ENCODE data around the gene POLR2B. TPM values are rescaled to one million over a fixed set of nuclear protein-coding genes. Genes with fewer than 3 reads are reported as not detected.

The POLR2B gene
- total RNA-seq, 4 donors from 2014 or later, result 39.8 to 74.8 (median 53.4) TPM

DNA sequence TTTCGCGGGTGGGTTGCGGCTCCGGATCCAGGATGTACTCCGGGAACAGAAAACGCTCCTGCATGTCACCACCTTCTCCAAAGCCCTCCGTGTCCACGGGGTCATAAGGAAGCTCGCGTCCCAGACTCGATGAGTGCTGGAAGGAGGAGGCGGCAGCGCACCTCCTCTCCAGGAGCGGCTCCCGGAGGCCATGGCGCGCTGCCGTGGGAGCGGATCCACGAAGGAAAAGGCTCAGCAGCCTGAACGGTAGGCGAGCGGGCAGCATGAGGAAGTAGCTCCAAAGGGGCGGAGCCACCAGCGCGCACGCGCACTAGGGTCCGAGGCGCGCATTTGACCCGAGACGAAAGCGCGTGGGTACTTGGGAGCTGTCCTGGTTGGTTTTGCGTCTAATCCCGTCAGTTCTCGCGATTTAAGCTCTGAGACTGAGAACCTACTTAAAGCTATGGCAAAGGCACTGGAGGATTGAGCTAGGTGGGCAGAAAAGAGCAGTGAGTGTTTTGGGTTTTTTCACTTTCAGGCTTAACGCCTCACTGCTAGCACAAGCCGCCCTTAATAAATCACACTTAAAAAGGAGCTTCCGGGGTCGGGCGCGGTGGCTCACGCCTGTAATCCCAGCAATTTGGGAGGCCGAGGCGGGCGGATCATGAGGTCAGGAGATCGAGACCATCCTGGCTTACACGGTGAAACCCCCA is 1.2 kb upstream of the POLR2B start, which contains the start of gene NOA1:
NOA1 (minus strand) TSS at position 286 of the 692 bp plus-strand sequence; CDS start at position 265, 21 bp downstream.
- peak within 1 kb of the TSS; percentile 74 to 96 (median 78) for H3K4me3 ChIP-seq
- peaks cover 14 to 48% (median 42%) of the 10 kb centered on the region in 4 donors for H3K4me1 ChIP-seq
- peaks cover 4 to 6% of the 10 kb centered on the region in 2 donors for H3K9me3 ChIP-seq
- H3K27ac ChIP-seq, result peak within 1 kb of the TSS; percentile 96 to 98 (median 97)
- 1% methylated on average over 50 of the region's 51 CpGs; no CpG with 5 or more reads in 1 of the 2 donors for WGBS, 2 donors (ENCODE audit: low coverage in 1 of 2)
- TF ChIP-seq POLR2AphosphoS5 (IDR thresholded peaks at IDR 0.05) (peak; percentile 87 to 92 (median 90)), POLR2A (IDR thresholded peaks at IDR 0.05) (peak; percentile 81)
- TF ChIP-seq, protein P1, sequence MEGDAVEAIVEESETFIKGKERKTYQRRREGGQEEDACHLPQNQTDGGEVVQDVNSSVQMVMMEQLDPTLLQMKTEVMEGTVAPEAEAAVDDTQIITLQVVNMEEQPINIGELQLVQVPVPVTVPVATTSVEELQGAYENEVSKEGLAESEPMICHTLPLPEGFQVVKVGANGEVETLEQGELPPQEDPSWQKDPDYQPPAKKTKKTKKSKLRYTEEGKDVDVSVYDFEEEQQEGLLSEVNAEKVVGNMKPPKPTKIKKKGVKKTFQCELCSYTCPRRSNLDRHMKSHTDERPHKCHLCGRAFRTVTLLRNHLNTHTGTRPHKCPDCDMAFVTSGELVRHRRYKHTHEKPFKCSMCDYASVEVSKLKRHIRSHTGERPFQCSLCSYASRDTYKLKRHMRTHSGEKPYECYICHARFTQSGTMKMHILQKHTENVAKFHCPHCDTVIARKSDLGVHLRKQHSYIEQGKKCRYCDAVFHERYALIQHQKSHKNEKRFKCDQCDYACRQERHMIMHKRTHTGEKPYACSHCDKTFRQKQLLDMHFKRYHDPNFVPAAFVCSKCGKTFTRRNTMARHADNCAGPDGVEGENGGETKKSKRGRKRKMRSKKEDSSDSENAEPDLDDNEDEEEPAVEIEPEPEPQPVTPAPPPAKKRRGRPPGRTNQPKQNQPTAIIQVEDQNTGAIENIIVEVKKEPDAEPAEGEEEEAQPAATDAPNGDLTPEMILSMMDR (IDR thresholded peaks at IDR 0.05), result no peak
- peak; percentile 99 for DNase-seq
- H3K27me3 ChIP-seq, result no peaks in the 10 kb centered on the region
- in situ Hi-C loops (cut with MboI; ENCODE audit: low pct_ligation_motif_present in 1 of 4, low pct_unique_long_range_greater_than_20kb in 1 of 4, low sequenced_read_pairs in 3 of 4), result no loop called here
- intact Hi-C loops (cut with DNase I; ENCODE audit: low total_unique reads), result loop anchor here (5.0 kb wide), 1 partner anchor 70 kb away; the partner anchor contains the start of gene REST
- H3K36me3 ChIP-seq, result peaks cover 4 to 20% (median 14%) of the 10 kb centered on the region in 4 donors

DNA sequence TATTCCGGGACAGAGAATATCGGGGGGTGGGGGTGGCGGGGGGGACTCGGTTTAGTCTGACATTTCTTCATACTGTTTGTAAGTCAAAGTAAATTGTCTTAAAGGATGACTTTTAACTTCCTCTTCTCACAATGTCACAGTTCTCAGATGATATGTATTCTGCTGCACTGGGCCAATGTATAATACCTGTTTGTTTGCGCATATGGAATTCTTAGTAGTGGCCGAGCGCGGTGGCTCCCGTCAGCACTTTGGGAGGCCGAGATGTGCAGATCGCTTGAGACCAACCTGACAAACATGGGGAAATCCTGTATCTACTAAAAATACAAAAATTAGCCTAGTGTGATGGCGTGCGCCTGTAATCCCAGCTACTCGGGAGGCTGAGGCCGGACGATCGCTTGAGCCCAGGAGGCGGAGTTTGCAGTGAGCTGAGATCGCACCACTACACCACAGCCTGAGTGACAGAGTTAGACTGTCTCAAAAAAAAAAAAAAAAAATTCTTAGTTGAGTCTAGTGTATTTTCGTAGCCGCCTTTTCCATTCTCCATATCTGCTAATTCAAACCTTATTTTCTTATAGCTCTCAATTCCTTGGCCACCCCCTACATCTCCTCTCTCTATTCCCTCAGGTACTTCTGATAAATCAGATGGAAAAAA is 851 bp downstream of the POLR2B start:
- Histone ChIP-seq H3K36me3 (no peaks in the 10 kb centered on the region), H3K4me3 (peak overlapping the region; percentile 36 to 96 (median 78)), H3K9me3 (no peaks in the 10 kb centered on the region), H3K27me3 (no peaks in the 10 kb centered on the region), H3K4me1 (peaks cover 14 to 53% (median 41%) of the 10 kb centered on the region in 4 donors), H3K27ac (peak overlapping the region; percentile 96 to 98 (median 97))
- in situ Hi-C loops (cut with MboI; ENCODE audit: low pct_ligation_motif_present in 1 of 4, low pct_unique_long_range_greater_than_20kb in 1 of 4, low sequenced_read_pairs in 3 of 4) (no loop called here), intact Hi-C loops (cut with DNase I; ENCODE audit: low total_unique reads) (loop anchor here (5.0 kb wide), 1 partner anchor 72 kb away; the partner anchor contains the start of gene REST)
- TF ChIP-seq, protein P1 (IDR thresholded peaks at IDR 0.05), result no peak
- TF ChIP-seq POLR2AphosphoS5 (IDR thresholded peaks at IDR 0.05) (no peak), EP300 (IDR thresholded peaks at IDR 0.05; ENCODE audit: low read depth) (no peak), POLR2A (IDR thresholded peaks at IDR 0.05) (no peak)
- 9% methylated on average over 16 to 21 of the region's 21 CpGs for WGBS, 2 donors (ENCODE audit: low coverage in 1 of 2)
- peak; percentile 31 for DNase-seq

DNA sequence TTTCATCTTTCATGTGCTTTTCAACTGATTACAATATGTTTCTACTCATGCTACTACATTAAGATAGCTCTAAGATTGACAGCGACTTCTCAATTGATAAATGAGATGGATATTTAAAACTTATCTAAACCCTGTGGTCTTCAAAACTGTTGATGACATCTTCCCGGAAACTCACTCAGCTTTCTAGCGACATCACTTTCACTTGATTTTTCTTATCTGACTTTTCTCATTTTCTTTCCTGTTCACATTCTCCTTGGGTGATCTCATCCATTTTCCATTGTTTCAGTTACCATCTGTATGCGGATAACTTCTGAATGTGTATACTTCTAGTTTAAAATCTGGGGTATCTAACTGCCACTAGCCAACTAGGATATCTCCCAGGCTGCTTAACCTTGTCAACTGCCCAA is 3.1 kb downstream of the POLR2B start:
- no peak for DNase-seq
- intact Hi-C loops (cut with DNase I; ENCODE audit: low total_unique reads) (no loop called here), in situ Hi-C loops (cut with MboI; ENCODE audit: low pct_ligation_motif_present in 1 of 4, low pct_unique_long_range_greater_than_20kb in 1 of 4, low sequenced_read_pairs in 3 of 4) (no loop called here)
- no peak overlapping the region for H3K27ac ChIP-seq
- peaks cover 0 to 11% (median 4%) of the 10 kb centered on the region in 4 donors for H3K36me3 ChIP-seq
- no peaks in the 10 kb centered on the region for H3K9me3 ChIP-seq
- TF ChIP-seq EP300 (IDR thresholded peaks at IDR 0.05; ENCODE audit: low read depth) (no peak), POLR2A (IDR thresholded peaks at IDR 0.05) (no peak), POLR2AphosphoS5 (IDR thresholded peaks at IDR 0.05) (no peak)
- TF ChIP-seq, protein P1 (IDR thresholded peaks at IDR 0.05), result no peak
- peaks cover 14 to 36% (median 22%) of the 10 kb centered on the region in 4 donors for H3K4me1 ChIP-seq
- 71 to 81% methylated on average over 4 of the region's 4 CpGs for WGBS, 2 donors (ENCODE audit: low coverage in 1 of 2)
- H3K4me3 ChIP-seq, result no peak overlapping the region
- H3K27me3 ChIP-seq, result no peaks in the 10 kb centered on the region

DNA sequence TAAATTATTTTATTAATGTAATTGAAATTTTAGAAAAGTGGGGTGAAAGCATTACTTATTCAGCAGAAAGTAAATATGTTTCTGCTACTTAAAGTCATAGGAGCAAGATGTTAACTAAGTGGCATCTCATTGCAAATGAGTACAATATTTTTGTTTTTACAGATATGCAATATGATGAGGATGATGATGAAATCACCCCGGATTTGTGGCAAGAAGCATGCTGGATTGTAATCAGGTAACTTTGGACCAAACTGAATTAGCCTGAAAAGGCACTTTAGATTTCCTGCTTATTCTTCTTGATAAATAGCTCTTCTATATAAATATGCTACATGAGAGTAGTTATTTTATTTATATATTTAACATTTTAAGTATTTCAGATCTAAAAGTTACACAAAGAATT is 7.5 kb downstream of the POLR2B start:
- in situ Hi-C loops (cut with MboI; ENCODE audit: low pct_ligation_motif_present in 1 of 4, low pct_unique_long_range_greater_than_20kb in 1 of 4, low sequenced_read_pairs in 3 of 4), result no loop called here

More for the DNA sequence above, 7.5 kb downstream of the POLR2B start:
- intact Hi-C loops (cut with DNase I; ENCODE audit: low total_unique reads), result no loop called here
- WGBS, 2 donors (ENCODE audit: low coverage in 1 of 2), result 71 to 84% methylated on average over 1 of the region's 1 CpG
- peaks cover 0 to 42% (median 18%) of the 10 kb centered on the region in 4 donors for H3K36me3 ChIP-seq
- H3K4me1 ChIP-seq, result peaks cover under 1 to 18% (median 6%) of the 10 kb centered on the region in 4 donors
- H3K9me3 ChIP-seq, result no peaks in the 10 kb centered on the region
- H3K4me3 ChIP-seq, result no peak overlapping the region
- no peaks in the 10 kb centered on the region for H3K27me3 ChIP-seq
- no peak for DNase-seq
- TF ChIP-seq EP300 (IDR thresholded peaks at IDR 0.05; ENCODE audit: low read depth) (no peak), POLR2A (IDR thresholded peaks at IDR 0.05) (no peak), POLR2AphosphoS5 (IDR thresholded peaks at IDR 0.05) (no peak)
- TF ChIP-seq, protein P1 (IDR thresholded peaks at IDR 0.05), result no peak
- no peak overlapping the region for H3K27ac ChIP-seq

Measured in transverse colon (tissue), 4 donors.